ENCODE results near the gene TAF4B. TPM values are rescaled to one million over a fixed set of nuclear protein-coding genes. Genes with fewer than 3 reads are reported as not detected.

The TAF4B gene
- total RNA-seq, 1 donor from 2014 or later: 2.3 TPM

GRCh38 chr18:26279428-26279827, 53.2 kb downstream of the TAF4B start:
- Mint-ChIP-seq H3K4me1 (ENCODE audit: unreplicated experiment) (no peaks in the 10 kb centered on the region), H3K9me3 (ENCODE audit: unreplicated experiment) (peaks cover 12% of the 10 kb centered on the region), H3K27me3 (ENCODE audit: unreplicated experiment) (no peaks in the 10 kb centered on the region), H3K27ac (ENCODE audit: unreplicated experiment) (no peak overlapping the region), H3K4me3 (ENCODE audit: unreplicated experiment) (no peak overlapping the region), H3K36me3 (ENCODE audit: unreplicated experiment) (peaks cover 15% of the 10 kb centered on the region)
- TF ChIP-seq, protein P1, sequence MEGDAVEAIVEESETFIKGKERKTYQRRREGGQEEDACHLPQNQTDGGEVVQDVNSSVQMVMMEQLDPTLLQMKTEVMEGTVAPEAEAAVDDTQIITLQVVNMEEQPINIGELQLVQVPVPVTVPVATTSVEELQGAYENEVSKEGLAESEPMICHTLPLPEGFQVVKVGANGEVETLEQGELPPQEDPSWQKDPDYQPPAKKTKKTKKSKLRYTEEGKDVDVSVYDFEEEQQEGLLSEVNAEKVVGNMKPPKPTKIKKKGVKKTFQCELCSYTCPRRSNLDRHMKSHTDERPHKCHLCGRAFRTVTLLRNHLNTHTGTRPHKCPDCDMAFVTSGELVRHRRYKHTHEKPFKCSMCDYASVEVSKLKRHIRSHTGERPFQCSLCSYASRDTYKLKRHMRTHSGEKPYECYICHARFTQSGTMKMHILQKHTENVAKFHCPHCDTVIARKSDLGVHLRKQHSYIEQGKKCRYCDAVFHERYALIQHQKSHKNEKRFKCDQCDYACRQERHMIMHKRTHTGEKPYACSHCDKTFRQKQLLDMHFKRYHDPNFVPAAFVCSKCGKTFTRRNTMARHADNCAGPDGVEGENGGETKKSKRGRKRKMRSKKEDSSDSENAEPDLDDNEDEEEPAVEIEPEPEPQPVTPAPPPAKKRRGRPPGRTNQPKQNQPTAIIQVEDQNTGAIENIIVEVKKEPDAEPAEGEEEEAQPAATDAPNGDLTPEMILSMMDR (IDR thresholded peaks at IDR 0.05): no peak
- no peak for DNase-seq (ENCODE audit: extremely low spot score, unreplicated experiment)

DNA sequence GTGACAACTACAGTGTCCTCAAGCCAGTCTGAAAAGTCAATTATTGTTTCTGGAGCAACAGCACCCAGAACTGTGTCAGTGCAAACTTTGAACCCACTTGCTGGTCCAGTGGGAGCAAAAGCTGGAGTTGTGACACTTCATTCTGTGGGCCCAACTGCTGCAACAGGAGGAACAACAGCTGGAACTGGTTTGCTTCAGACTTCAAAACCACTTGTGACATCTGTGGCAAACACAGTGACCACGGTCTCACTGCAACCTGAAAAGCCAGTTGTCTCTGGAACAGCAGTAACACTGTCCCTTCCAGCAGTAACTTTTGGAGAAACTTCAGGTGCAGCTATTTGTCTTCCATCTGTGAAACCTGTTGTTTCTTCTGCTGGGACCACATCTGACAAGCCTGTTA, 59.8 kb downstream of the TAF4B start:
- Mint-ChIP-seq H3K27me3 (ENCODE audit: unreplicated experiment) (no peaks in the 10 kb centered on the region), H3K27ac (ENCODE audit: unreplicated experiment) (no peak overlapping the region), H3K4me1 (ENCODE audit: unreplicated experiment) (no peaks in the 10 kb centered on the region), H3K36me3 (ENCODE audit: unreplicated experiment) (peaks cover 12% of the 10 kb centered on the region), H3K4me3 (ENCODE audit: unreplicated experiment) (no peak overlapping the region), H3K9me3 (ENCODE audit: unreplicated experiment) (peaks cover 5% of the 10 kb centered on the region)
- no peak for DNase-seq (ENCODE audit: extremely low spot score, unreplicated experiment)
- TF ChIP-seq, protein P1 (IDR thresholded peaks at IDR 0.05): no peak

DNA sequence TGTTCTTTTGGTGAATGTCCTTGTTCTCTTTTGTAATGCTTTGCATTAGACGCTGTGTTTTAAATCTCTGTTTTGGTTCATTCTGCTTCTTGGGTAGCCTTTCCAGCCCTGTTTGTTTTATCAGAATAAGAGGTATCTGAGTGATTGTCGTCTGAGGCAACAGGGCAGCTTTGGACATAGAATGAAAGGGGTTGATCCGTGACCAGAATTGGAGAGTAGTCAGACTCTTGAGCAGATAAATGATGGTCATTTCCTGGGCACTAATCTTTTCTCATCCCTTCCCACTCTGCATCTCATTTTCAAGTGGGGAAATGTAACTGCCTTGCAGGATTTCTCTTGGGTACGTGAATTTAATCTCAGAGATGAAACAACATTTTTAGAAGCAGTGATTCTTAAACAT, 61.4 kb downstream of the TAF4B start:
- H3K27ac Mint-ChIP-seq (ENCODE audit: unreplicated experiment): no peak overlapping the region
- H3K36me3 Mint-ChIP-seq (ENCODE audit: unreplicated experiment): peaks cover 11% of the 10 kb centered on the region
- peaks cover 5% of the 10 kb centered on the region for H3K9me3 Mint-ChIP-seq (ENCODE audit: unreplicated experiment)
- H3K4me3 Mint-ChIP-seq (ENCODE audit: unreplicated experiment): no peak overlapping the region
- H3K27me3 Mint-ChIP-seq (ENCODE audit: unreplicated experiment): no peaks in the 10 kb centered on the region
- H3K4me1 Mint-ChIP-seq (ENCODE audit: unreplicated experiment): no peaks in the 10 kb centered on the region
- DNase-seq (ENCODE audit: extremely low spot score, unreplicated experiment): no peak
- TF ChIP-seq, protein P1 (IDR thresholded peaks at IDR 0.05): no peak

DNA sequence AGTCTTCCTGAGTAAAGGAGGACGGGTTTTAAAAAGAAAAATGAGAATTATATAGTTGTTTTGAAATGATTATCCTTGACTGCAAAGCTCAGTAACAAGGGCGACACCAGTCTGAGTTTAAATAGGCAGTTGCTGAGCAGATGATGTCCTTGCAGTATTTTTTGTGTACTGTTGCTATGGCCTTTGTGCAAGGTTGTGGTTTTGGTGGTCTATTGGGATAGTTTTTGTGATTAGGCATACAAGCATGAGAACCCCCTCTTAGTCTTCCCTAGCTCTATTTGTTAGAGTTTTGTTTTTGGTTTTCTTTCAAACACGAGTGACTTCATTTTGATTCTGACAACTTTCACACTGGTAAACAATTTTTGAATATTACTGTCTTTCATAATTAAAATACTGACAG, 64.1 kb downstream of the TAF4B start:
- TF ChIP-seq, protein P1 (IDR thresholded peaks at IDR 0.05): no peak
- Mint-ChIP-seq H3K27me3 (ENCODE audit: unreplicated experiment) (no peaks in the 10 kb centered on the region), H3K9me3 (ENCODE audit: unreplicated experiment) (no peaks in the 10 kb centered on the region), H3K36me3 (ENCODE audit: unreplicated experiment) (peaks cover 4% of the 10 kb centered on the region), H3K4me3 (ENCODE audit: unreplicated experiment) (no peak overlapping the region), H3K4me1 (ENCODE audit: unreplicated experiment) (no peaks in the 10 kb centered on the region), H3K27ac (ENCODE audit: unreplicated experiment) (no peak overlapping the region)
- no peak for DNase-seq (ENCODE audit: extremely low spot score, unreplicated experiment)

DNA sequence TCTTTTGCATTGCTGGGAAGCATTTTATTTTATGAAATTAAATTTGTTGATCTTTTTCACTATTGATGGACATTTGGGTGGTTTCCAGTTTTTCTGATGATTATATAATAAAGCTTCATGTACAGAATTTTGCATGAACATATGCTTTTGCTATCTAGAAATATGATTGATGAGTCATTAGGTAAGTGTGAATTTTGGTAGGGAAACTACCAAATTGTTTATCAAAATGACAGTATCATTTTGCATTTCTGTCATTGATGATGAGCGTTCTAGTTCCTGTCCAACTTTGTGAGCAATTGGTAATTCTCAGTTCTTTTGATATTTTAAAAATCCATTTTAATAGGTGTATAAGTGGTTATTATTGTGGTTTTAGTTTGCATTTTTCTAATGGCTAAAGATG, 67.7 kb downstream of the TAF4B start:
- Mint-ChIP-seq H3K9me3 (ENCODE audit: unreplicated experiment) (no peaks in the 10 kb centered on the region), H3K27me3 (ENCODE audit: unreplicated experiment) (no peaks in the 10 kb centered on the region), H3K36me3 (ENCODE audit: unreplicated experiment) (no peaks in the 10 kb centered on the region), H3K27ac (ENCODE audit: unreplicated experiment) (no peak overlapping the region), H3K4me3 (ENCODE audit: unreplicated experiment) (no peak overlapping the region), H3K4me1 (ENCODE audit: unreplicated experiment) (peaks cover 6% of the 10 kb centered on the region)
- TF ChIP-seq, protein P1 (IDR thresholded peaks at IDR 0.05): no peak
- DNase-seq (ENCODE audit: extremely low spot score, unreplicated experiment): no peak

Data from osteocyte (in vitro differentiated cells).